ENCODE results near the gene ARRDC3. TPM values are rescaled to one million over a fixed set of nuclear protein-coding genes. Genes with fewer than 3 reads are reported as not detected.

Gene ARRDC3
- total and polyA plus RNA-seq, 9 of the 15 experiments (the other 6 are each of a cell fraction or from before 2014, with no cell fraction given), result 15.3 to 58.1 (median 39.4) TPM

DNA sequence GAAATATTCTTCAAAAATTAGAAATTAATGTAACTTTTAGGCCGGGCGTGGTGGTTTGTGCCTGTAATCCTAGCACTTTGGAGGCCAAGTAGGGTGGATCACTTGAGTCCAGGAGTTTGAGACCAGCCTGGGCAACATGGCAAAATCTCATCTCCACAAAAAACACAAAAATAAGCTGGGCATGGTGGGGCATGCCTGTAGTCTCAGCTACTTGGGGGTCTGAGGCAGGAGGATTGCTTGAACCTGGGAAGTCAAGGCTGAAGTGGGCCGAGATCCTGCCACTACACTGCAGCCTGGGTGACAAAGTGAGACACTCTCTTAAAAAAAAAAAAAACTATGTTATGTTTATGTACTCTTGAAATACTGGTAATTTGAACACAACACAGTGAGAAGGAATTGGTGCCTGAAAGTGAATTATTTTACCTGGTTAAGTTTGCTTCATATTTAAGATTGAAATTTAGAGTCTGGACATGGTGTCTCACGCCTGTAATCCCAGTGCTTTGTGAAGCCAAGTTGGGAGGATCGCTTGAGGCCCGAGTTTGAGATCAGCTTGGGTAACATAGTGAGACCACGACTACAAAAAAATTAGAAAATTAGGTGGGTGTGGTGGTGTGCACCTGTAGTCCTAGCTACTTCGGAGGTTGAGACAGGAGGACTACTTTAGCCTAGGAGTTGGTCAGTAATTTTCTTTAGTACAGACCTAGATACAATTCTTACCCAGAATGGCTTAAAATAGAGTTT lies 15.0 kb downstream of the ARRDC3 start:
- FAIRE-seq, result no peak
- H4K20me1 ChIP-seq (replicated peaks; ENCODE audit: control insufficient read depth, insufficient read depth, low read length), result peaks cover 9% of the 10 kb centered on the region; the same call in 1 of the 2 replicates
- H3K27me3 ChIP-seq (ENCODE audit: control insufficient read depth in 2 of 2, insufficient read depth in 2 of 2, low read length in 2 of 2), result no peaks in the 10 kb centered on the region
- H3K79me2 ChIP-seq (ENCODE audit: control insufficient read depth, insufficient read depth, low read length), result peaks cover 29% of the 10 kb centered on the region; the same call in 1 of the 3 replicates
- H3K4me3 ChIP-seq, result no peak overlapping the region
- no peaks in the 10 kb centered on the region for H3K4me1 ChIP-seq (replicated peaks in 1 of 2; ENCODE audit: control insufficient read depth in 2 of 2, insufficient read depth in 2 of 2, low read length in 2 of 2)
- no TSS peak for BruUV-seq (replicated peaks)
- 91% methylated on average over 8 of the region's 8 CpGs for WGBS (ENCODE audit: insufficient coverage, low coverage, missing lambda C conversion rate)
- no peak overlapping the region for H3K9ac ChIP-seq (ENCODE audit: insufficient read depth in 1 of 2, low read depth in 2 of 2, low read length in 2 of 2)
- no peak for DNase-seq (ENCODE audit: extremely low read depth in 1 of 4, low spot score in 3 of 4)
- no peaks in the 10 kb centered on the region for H3K9me3 ChIP-seq (replicated peaks; ENCODE audit: control insufficient read depth, insufficient read depth, low read depth, low read length)
- ChIA-PET CTCF (ENCODE audit: low intra/inter-chr PET ratio) (no interaction called here), POLR2A (interaction anchor here (0.6 to 7.4 kb wide), 7 partner anchors 10 to 52 kb away, joined by 3 to 47 read pairs (median 8); partner anchors contain the start of gene ARRDC3)
- intact Hi-C loops (cut with micrococcal nuclease) (no loop called here), in situ Hi-C loops (cut with MboI) (no loop called here)
- no peaks in the 10 kb centered on the region for H3K9me1 ChIP-seq (ENCODE audit: control insufficient read depth, insufficient read depth, low read length)
- H3K27ac ChIP-seq (ENCODE audit: extremely low read depth, low read depth, low read length), result no peak overlapping the region
- no peak overlapping the region for H3K4me2 ChIP-seq (ENCODE audit: insufficient read depth, low read length)
- no peak overlapping the region for H2AFZ ChIP-seq (ENCODE audit: low read depth, low read length)
- peaks cover 53% of the 10 kb centered on the region for H3K36me3 ChIP-seq (ENCODE audit: control insufficient read depth, insufficient read depth, low read length)
- peak; percentile 56 for ATAC-seq
- no peak for TF ChIP-seq ZSCAN32 (CRISPR knock-in tag; IDR thresholded peaks at IDR 0.05)
- peak; percentile 97 for TF ChIP-seq POLR2AphosphoS2 (IDR thresholded peaks at IDR 0.05; ENCODE audit: low read length)
- TF ChIP-seq JUN (IDR thresholded peaks at IDR 0.05; ENCODE audit: borderline replicate concordance, low read depth, low read length), result no peak
- TF ChIP-seq JUN (CRISPR knock-in tag; IDR thresholded peaks at IDR 0.05; ENCODE audit: borderline replicate concordance), result no peak
- peak; percentile 53 for TF ChIP-seq POLR2G (IDR thresholded peaks at IDR 0.05; ENCODE audit: low read depth, low read length)
- TF ChIP-seq ZFP1 (CRISPR knock-in tag; IDR thresholded peaks at IDR 0.05), result no peak
- TF ChIP-seq CEBPB (tag; IDR thresholded peaks at IDR 0.05), result no peak
- no peak for TF ChIP-seq ZNF551 (CRISPR knock-in tag; IDR thresholded peaks at IDR 0.05)
- no peak for TF ChIP-seq ZNF584 (CRISPR knock-in tag; IDR thresholded peaks at IDR 0.05; ENCODE audit: low read depth)
- TF ChIP-seq, protein P1, sequence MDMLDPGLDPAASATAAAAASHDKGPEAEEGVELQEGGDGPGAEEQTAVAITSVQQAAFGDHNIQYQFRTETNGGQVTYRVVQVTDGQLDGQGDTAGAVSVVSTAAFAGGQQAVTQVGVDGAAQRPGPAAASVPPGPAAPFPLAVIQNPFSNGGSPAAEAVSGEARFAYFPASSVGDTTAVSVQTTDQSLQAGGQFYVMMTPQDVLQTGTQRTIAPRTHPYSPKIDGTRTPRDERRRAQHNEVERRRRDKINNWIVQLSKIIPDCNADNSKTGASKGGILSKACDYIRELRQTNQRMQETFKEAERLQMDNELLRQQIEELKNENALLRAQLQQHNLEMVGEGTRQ (CRISPR knock-in tag; IDR thresholded peaks at IDR 0.05), result no peak
- TF ChIP-seq, protein P2, sequence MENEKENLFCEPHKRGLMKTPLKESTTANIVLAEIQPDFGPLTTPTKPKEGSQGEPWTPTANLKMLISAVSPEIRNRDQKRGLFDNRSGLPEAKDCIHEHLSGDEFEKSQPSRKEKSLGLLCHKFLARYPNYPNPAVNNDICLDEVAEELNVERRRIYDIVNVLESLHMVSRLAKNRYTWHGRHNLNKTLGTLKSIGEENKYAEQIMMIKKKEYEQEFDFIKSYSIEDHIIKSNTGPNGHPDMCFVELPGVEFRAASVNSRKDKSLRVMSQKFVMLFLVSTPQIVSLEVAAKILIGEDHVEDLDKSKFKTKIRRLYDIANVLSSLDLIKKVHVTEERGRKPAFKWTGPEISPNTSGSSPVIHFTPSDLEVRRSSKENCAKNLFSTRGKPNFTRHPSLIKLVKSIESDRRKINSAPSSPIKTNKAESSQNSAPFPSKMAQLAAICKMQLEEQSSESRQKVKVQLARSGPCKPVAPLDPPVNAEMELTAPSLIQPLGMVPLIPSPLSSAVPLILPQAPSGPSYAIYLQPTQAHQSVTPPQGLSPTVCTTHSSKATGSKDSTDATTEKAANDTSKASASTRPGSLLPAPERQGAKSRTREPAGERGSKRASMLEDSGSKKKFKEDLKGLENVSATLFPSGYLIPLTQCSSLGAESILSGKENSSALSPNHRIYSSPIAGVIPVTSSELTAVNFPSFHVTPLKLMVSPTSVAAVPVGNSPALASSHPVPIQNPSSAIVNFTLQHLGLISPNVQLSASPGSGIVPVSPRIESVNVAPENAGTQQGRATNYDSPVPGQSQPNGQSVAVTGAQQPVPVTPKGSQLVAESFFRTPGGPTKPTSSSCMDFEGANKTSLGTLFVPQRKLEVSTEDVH (IDR thresholded peaks at IDR 0.05; ENCODE audit: low read depth, partially characterized antibody), result peak; percentile 62
- no peak; the same call in 1 of the 2 replicates for TF ChIP-seq CHD2 (IDR thresholded peaks at IDR 0.05; ENCODE audit: low read depth, low read length)
- TF ChIP-seq SUPT5H (IDR thresholded peaks at IDR 0.05), result peak; percentile 59
- TF ChIP-seq, protein P3, sequence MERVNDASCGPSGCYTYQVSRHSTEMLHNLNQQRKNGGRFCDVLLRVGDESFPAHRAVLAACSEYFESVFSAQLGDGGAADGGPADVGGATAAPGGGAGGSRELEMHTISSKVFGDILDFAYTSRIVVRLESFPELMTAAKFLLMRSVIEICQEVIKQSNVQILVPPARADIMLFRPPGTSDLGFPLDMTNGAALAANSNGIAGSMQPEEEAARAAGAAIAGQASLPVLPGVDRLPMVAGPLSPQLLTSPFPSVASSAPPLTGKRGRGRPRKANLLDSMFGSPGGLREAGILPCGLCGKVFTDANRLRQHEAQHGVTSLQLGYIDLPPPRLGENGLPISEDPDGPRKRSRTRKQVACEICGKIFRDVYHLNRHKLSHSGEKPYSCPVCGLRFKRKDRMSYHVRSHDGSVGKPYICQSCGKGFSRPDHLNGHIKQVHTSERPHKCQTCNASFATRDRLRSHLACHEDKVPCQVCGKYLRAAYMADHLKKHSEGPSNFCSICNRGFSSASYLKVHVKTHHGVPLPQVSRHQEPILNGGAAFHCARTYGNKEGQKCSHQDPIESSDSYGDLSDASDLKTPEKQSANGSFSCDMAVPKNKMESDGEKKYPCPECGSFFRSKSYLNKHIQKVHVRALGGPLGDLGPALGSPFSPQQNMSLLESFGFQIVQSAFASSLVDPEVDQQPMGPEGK (CRISPR knock-in tag; IDR thresholded peaks at IDR 0.05; ENCODE audit: borderline replicate concordance), result no peak
- no peak for TF ChIP-seq RBM15 (IDR thresholded peaks at IDR 0.05; ENCODE audit: insufficient read depth, low read length)
- no peak for TF ChIP-seq GATAD2A (IDR thresholded peaks at IDR 0.05)
- no peak for TF ChIP-seq ZNF444 (CRISPR knock-in tag; IDR thresholded peaks at IDR 0.05)
- TF ChIP-seq EZH2 (IDR thresholded peaks at IDR 0.05; ENCODE audit: borderline replicate concordance, low read depth, low read length), result no peak
